HCT116 (cell line): Measurements from ENCODE around the gene MYH14. TPM values are rescaled to one million over a fixed set of nuclear protein-coding genes. Genes with fewer than 3 reads are reported as not detected.
"Not testable (repeated sequence)": the region's sequence is repeated elsewhere in the genome, so short reads cannot be mapped to it uniquely, and the experiment has no call there.

Source experiments
- ATAC-seq: fragments of 200-7000 bp; cut with Tn5 transposase; 2 replicates; pipeline ENCODE4 v1.9.1; 2020; ENCODE audit warnings: mild to moderate bottlenecking, moderate library complexity
- BruUV-seq: library from RNA; stranded (reverse); fragments of 400-500 nt; replicated peaks from 2 replicates; lab custom pipeline; 2021; lab: Mats Ljungman, UMichigan
- CTCF ChIA-PET: fragments of 300-600 bp; sonication (Branson Sonifier 250); formaldehyde crosslinking; loops from one replicate; lab custom pipeline; 2021; ENCODE audit warnings: antibody characterized with exemption; lab: Charles Lee
- POLR2A ChIA-PET: fragments of 300-600, 350-600 bp; sonication (Branson Sonifier 250); formaldehyde crosslinking; loops from one replicate; lab custom pipeline; 2021; ENCODE audit warnings: antibody characterized with exemption; lab: Charles Lee
- RAD21 ChIA-PET, 2 experiments: fragments of 300-600 bp; sonication (Branson Sonifier 250); formaldehyde crosslinking; loops; one replicate each; lab custom pipeline; 2023; ENCODE audit warnings: low total read pairs in 2 of 2; ENCODE audit not compliant: uncharacterized antibody in 2 of 2, unreplicated experiment in 2 of 2, low non-redundant PET in 1 of 2; lab: Charles Lee
- DNase-seq: peaks from one replicate; pipeline ENCODE4 v3.0.0-alpha.2; 2010; ENCODE audit warnings: low read depth, low spot score
- H2AFZ ChIP-seq: fragments of 200-600 bp; shearing (Covaris generic), sonication (generic); 2 replicates; pipeline ENCODE4 v1.6.1; 2017; ENCODE audit warnings: low read depth, mixed run types, mixed read lengths, antibody characterized with exemption, low read length; ENCODE audit not compliant: poor library complexity, severe bottlenecking
- H3K27ac ChIP-seq: 2 replicates; pipeline ENCODE4 v1.5.1; 2012; ENCODE audit warnings: low read depth, low read length
- H3K27me3 ChIP-seq: fragments of 200-600 bp; sonication (generic); 2 replicates; pipeline ENCODE4 v1.6.1; 2016; ENCODE audit warnings: mixed run types, low read length, mixed read lengths; ENCODE audit not compliant: insufficient read depth
- H3K36me3 ChIP-seq, 2 experiments: fragments of 200-500 bp in 1 of 2; fragments of 200-600 bp in 1 of 2; sonication (Bioruptor generic) in 1 of 2; sonication (generic) in 1 of 2; 2 replicates each; pipeline versions ENCODE4 v1.5.1 to v1.6.1; 2014 to 2016; ENCODE audit warnings: low read length in 2 of 2, inconsistent platforms in 1 of 2, mixed read lengths in 1 of 2, mixed run types in 1 of 2; ENCODE audit not compliant: insufficient read depth in 2 of 2, control insufficient read depth in 1 of 2
- H3K4me1 ChIP-seq, 2 experiments: fragments of 200-600 bp in 1 of 2; sonication (generic) in 1 of 2; 2 replicates each; pipeline versions ENCODE4 v1.5.1 to v1.6.1; 2012 to 2017; ENCODE audit warnings: low read length in 2 of 2, inconsistent platforms in 1 of 2, mild to moderate bottlenecking in 1 of 2, mixed read lengths in 1 of 2, mixed run types in 1 of 2, moderate library complexity in 1 of 2; ENCODE audit not compliant: insufficient read depth in 2 of 2, control insufficient read depth in 1 of 2
- H3K4me2 ChIP-seq: fragments of 200-600 bp; sonication (generic); 2 replicates; pipeline ENCODE4 v1.6.1; 2017; ENCODE audit warnings: mixed run types, low read length, mixed read lengths
- H3K4me3 ChIP-seq, 2 experiments: fragments of 200-600 bp in 1 of 2; sonication (generic) in 1 of 2; replicated peaks in 1 of 2; 2 replicates each; pipeline ENCODE4 v1.5.1; 2011 to 2016; ENCODE audit warnings: low read length in 2 of 2, control low read depth in 1 of 2, low read depth in 1 of 2, mild to moderate bottlenecking in 1 of 2, mixed read lengths in 1 of 2, mixed run types in 1 of 2
- H3K79me2 ChIP-seq: fragments of 200-600 bp; sonication (generic); 2 replicates; pipeline ENCODE4 v1.6.1; 2017; ENCODE audit warnings: mild to moderate bottlenecking, mixed run types, low read length, moderate library complexity, mixed read lengths; ENCODE audit not compliant: insufficient read depth
- H3K9ac ChIP-seq: fragments of 200-600 bp; sonication (generic); 2 replicates; pipeline ENCODE4 v1.6.1; 2016; ENCODE audit warnings: low read length, mixed read lengths
- H3K9me2 ChIP-seq: fragments of 200-600 bp; sonication (generic), shearing (Covaris generic); 2 replicates; pipeline ENCODE4 v1.6.1; 2017; ENCODE audit warnings: mixed run types, mild to moderate bottlenecking, moderate library complexity; ENCODE audit not compliant: insufficient read depth
- H3K9me3 ChIP-seq, 2 experiments: fragments of 200-500 bp in 1 of 2; fragments of 200-600 bp in 1 of 2; sonication (Bioruptor generic) in 1 of 2; sonication (generic) in 1 of 2; 2 replicates each; pipeline ENCODE4 v1.6.1; 2014 to 2017; ENCODE audit warnings: low read length in 2 of 2, mixed read lengths in 2 of 2, inconsistent platforms in 1 of 2, low read depth in 1 of 2, mild to moderate bottlenecking in 1 of 2, mixed run types in 1 of 2, moderate library complexity in 1 of 2; ENCODE audit not compliant: control insufficient read depth in 1 of 2, insufficient read depth in 1 of 2
- H4K20me1 ChIP-seq: fragments of 200-600 bp; sonication (generic), shearing (Covaris generic); 2 replicates; pipeline ENCODE4 v1.6.1; 2017; ENCODE audit warnings: mixed run types, mild to moderate bottlenecking, moderate library complexity; ENCODE audit not compliant: insufficient read depth
- CTCF ChIP-seq, 3 experiments: fragments of 200-600 bp in 1 of 3; sonication (generic) in 1 of 3; IDR thresholded peaks in 2 of 3; conservative IDR thresholded peaks in 1 of 3; 2 replicates each; pipeline ENCODE4 v1.5.1; 2012 to 2017; ENCODE audit warnings: low read depth in 2 of 3, low read length in 2 of 3, antibody characterized with exemption in 1 of 3, borderline replicate concordance in 1 of 3, control low read depth in 1 of 3, mild to moderate bottlenecking in 1 of 3, mixed read lengths in 1 of 3, mixed run types in 1 of 3, moderate library complexity in 1 of 3; ENCODE audit not compliant: insufficient read depth in 1 of 3
- FOSL1 ChIP-seq: IDR thresholded peaks from 2 replicates; pipeline ENCODE4 v1.6.1; 2012; ENCODE audit warnings: low read depth
- intact Hi-C: fragments of 100-400 bp; cut with micrococcal nuclease; formaldehyde crosslinking; loops from 2 replicates; pipeline ENCODE4 v1.10.0; 2022
- total RNA-seq: library from RNA; stranded (reverse); gene quantifications from one replicate; pipeline ENCODE4 v1.2.1, GENCODE V29; 2021; ENCODE audit not compliant: unreplicated experiment

Gene MYH14
- total RNA-seq, 1 experiment from 2014 or later: 60.1 TPM

- Histone ChIP-seq H3K9me2 (no peaks in the 10 kb centered on the region), H4K20me1 (no peaks in the 10 kb centered on the region), H3K9ac (no peak overlapping the region), H3K9me3 (no peaks in the 10 kb centered on the region), H3K36me3 (no peaks in the 10 kb centered on the region), H3K79me2 (no peaks in the 10 kb centered on the region), H3K27me3 (no peaks in the 10 kb centered on the region), H3K4me2 (no peak overlapping the region), H3K27ac (no peak overlapping the region), H2AFZ (no peak overlapping the region), H3K4me3 (no peak overlapping the region), H3K4me1 (no peaks in the 10 kb centered on the region)
- TF ChIP-seq CTCF (IDR thresholded peaks at IDR 0.05 in 2 of 3, conservative IDR thresholded peaks at IDR 0.05 in 1 of 3; ENCODE audit: borderline replicate concordance in 1 of 3, insufficient read depth in 1 of 3, low read depth in 2 of 3, low read length in 2 of 3): peak in 2 of 3 experiments; percentile 10 to 34; a peak in 1 of 6 replicates
- TF ChIP-seq FOSL1: no peak
- RAD21 ChIA-PET: no interaction called here
- DNase-seq (no peak), ATAC-seq (peak; percentile 46)
- POLR2A ChIA-PET: no interaction called here
- BruUV-seq: no TSS peak
- intact Hi-C loops: no loop called here
- CTCF ChIA-PET: no interaction called here
Measured at GRCh38 chr19:50230379-50231351, 27.2 kb downstream of the MYH14 start.

GRCh38 chr19:50231417-50231816, 28.0 kb downstream of the MYH14 start:
- CTCF ChIA-PET, DNase-seq, H3K79me2 ChIP-seq, RAD21 ChIA-PET, POLR2A ChIA-PET, H3K9ac ChIP-seq, H3K4me3 ChIP-seq, BruUV-seq, H3K36me3 ChIP-seq, H3K9me2 ChIP-seq, H3K27me3 ChIP-seq, intact Hi-C loops, H3K27ac ChIP-seq, H4K20me1 ChIP-seq, ATAC-seq, H3K4me2 ChIP-seq, H3K9me3 ChIP-seq, H2AFZ ChIP-seq, H3K4me1 ChIP-seq: not testable (repeated sequence)
